Testis (tissue), 3 donors: ENCODE measurements around the gene MAPKAP1. TPM values are rescaled to one million over a fixed set of nuclear protein-coding genes. Genes with fewer than 3 reads are reported as not detected.
A peak's percentile ranks its signal among the peaks of the same experiment; 100 is the strongest.

Source experiments
- DNase-seq: peaks from one replicate; pipeline ENCODE4 v3.0.0-alpha.2; 2019
- H3K27ac ChIP-seq, 2 donors: fragments of 200-600 bp; sonication (generic); one replicate each; pipeline ENCODE4 v1.5.1; 2019
- H3K27me3 ChIP-seq: fragments of 200-600 bp; sonication (generic); one replicate; pipeline ENCODE4 v1.5.1; 2019
- H3K36me3 ChIP-seq: fragments of 200-600 bp; sonication (generic); one replicate; pipeline ENCODE4 v1.5.1; 2017; ENCODE audit warnings: low read depth; ENCODE audit errors: missing control alignments
- H3K4me1 ChIP-seq: fragments of 200-600 bp; sonication (generic); one replicate; pipeline ENCODE4 v1.5.1; 2019
- H3K4me3 ChIP-seq, 2 donors: fragments of 200-600 bp; sonication (generic); one replicate each; pipeline ENCODE4 v1.5.1; 2017 to 2019
- H3K9me3 ChIP-seq: fragments of 200-600 bp; sonication (generic); one replicate; pipeline ENCODE4 v1.5.1; 2017
- CTCF ChIP-seq, 3 experiments: fragments of 450-650 bp in 2 of 3; fragments of 200-600 bp in 1 of 3; sonication (generic) in 1 of 3; IDR thresholded peaks; one replicate each; pipeline ENCODE4 v1.5.1; 2016 to 2019; ENCODE audit warnings: antibody characterized with exemption in 3 of 3, mild to moderate bottlenecking in 2 of 3, moderate library complexity in 1 of 3
- POLR2A ChIP-seq: fragments of 450-650 bp; IDR thresholded peaks from one replicate; pipeline ENCODE4 v1.6.1; 2017; ENCODE audit warnings: antibody characterized with exemption, mild to moderate bottlenecking, moderate library complexity
- WGBS, 2 donors: methylation state at CpG; one replicate each; pipeline ENCODE4 v1.1.5; 2018; 5-methylcytosine and 5-hydroxymethylcytosine counted together
- intact Hi-C: fragments of 100-400 bp; cut with DNase I; formaldehyde crosslinking; loops from one replicate; pipeline ENCODE4 v1.15.1; 2023; ENCODE audit warnings: low total_unique reads
- polyA plus RNA-seq: library from polyadenylated mRNA; stranded (reverse); fragments of 350-450 nt; fragmentation: Illumina TruSeq; extraction: RNeasy Lipid Tissue Mini Kit (QIAGEN cat#74804); gene quantifications from one replicate; pipeline ENCODE4 v1.2.3, GENCODE V29; 2014; ENCODE audit warnings: low read depth, low replicate concordance; ENCODE audit not compliant: insufficient read depth
- total RNA-seq, 2 donors: library from RNA; depleted of rRNA; stranded (reverse); fragments of >200 nt; gene quantifications; one replicate each; pipeline ENCODE4 v1.2.3, GENCODE V29; 2016

MAPKAP1 gene
- total and polyA plus RNA-seq, 3 donors from 2014 or later: 112 to 135 (median 115) TPM

- WGBS, 2 donors: 71 to 81% methylated on average over 13 of the region's 13 CpGs
- Histone ChIP-seq H3K9me3 (no peaks in the 10 kb centered on the region), H3K36me3 (no peaks in the 10 kb centered on the region), H3K4me3 (no peak overlapping the region), H3K27ac (no peak overlapping the region), H3K4me1 (peaks cover 7% of the 10 kb centered on the region), H3K27me3 (no peaks in the 10 kb centered on the region)
- TF ChIP-seq CTCF (IDR thresholded peaks at IDR 0.05) (no peak), POLR2A (no peak)
- intact Hi-C loops: no loop called here
- peak; percentile 27 for DNase-seq
These were observed 222.4 kb downstream of the MAPKAP1 start for GRCh38 chr9:125484350-125485282.

- Histone ChIP-seq H3K9me3 (no peaks in the 10 kb centered on the region), H3K4me3 (no peak overlapping the region), H3K27ac (no peak overlapping the region), H3K4me1 (peaks cover 7% of the 10 kb centered on the region), H3K36me3 (no peaks in the 10 kb centered on the region), H3K27me3 (no peaks in the 10 kb centered on the region)
- 91 to 93% methylated on average over 2 of the region's 2 CpGs for WGBS, 2 donors
- DNase-seq: no peak
- intact Hi-C loops: no loop called here
- no peak for TF ChIP-seq CTCF (IDR thresholded peaks at IDR 0.05)
- no peak for TF ChIP-seq POLR2A
These were observed 223.3 kb downstream of the MAPKAP1 start for GRCh38 chr9:125483697-125484096.

GRCh38 chr9:125479846-125480615 is 227.0 kb downstream of the MAPKAP1 start:
- Histone ChIP-seq H3K4me3 (no peak overlapping the region), H3K36me3 (no peaks in the 10 kb centered on the region), H3K27me3 (no peaks in the 10 kb centered on the region), H3K9me3 (no peaks in the 10 kb centered on the region), H3K27ac (no peak overlapping the region), H3K4me1 (no peaks in the 10 kb centered on the region)
- intact Hi-C loops: no loop called here
- 89 to 94% methylated on average over 7 of the region's 7 CpGs for WGBS, 2 donors
- DNase-seq: no peak
- TF ChIP-seq CTCF (IDR thresholded peaks at IDR 0.05): no peak
- TF ChIP-seq POLR2A: no peak

- Histone ChIP-seq H3K27ac (no peak overlapping the region), H3K4me1 (peaks cover 3% of the 10 kb centered on the region), H3K36me3 (no peaks in the 10 kb centered on the region), H3K9me3 (no peaks in the 10 kb centered on the region), H3K4me3 (no peak overlapping the region), H3K27me3 (no peaks in the 10 kb centered on the region)
- intact Hi-C loops: no loop called here
- no peak for DNase-seq
- TF ChIP-seq POLR2A (no peak), CTCF (IDR thresholded peaks at IDR 0.05) (no peak)
- 93 to 95% methylated on average over 5 of the region's 5 CpGs for WGBS, 2 donors
These were observed 229.9 kb downstream of the MAPKAP1 start for GRCh38 chr9:125477089-125477544.
